GM18498 (cell line): ENCODE results near the gene PKNOX2.

Experiments used
- ATAC-seq: cut with Tn5 transposase; IDR thresholded peaks from one replicate; pipeline ENCODE4 v1.9.1; 2021; ENCODE audit warnings: mild to moderate bottlenecking, moderate library complexity; ENCODE audit not compliant: unreplicated experiment

The PKNOX2 gene

DNA sequence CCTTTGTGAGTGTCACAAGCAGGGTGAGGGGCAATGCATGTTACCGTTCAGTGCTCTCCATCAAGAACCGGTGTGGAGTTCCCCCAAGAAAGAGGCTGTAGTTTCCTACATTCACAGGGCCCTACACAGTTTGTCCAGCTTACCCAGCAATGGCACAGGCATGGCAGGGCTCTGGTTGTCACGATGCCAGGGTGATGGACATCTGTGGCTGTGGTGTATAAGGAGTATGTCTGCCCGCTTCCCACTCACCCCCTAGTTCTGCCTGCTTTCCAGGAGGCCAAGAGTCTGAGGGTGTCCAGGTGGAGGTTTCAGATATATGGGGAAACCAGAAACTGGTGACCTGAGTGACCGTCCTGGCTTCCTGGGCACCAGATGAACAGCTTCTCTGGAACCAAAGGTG lies 116.1 kb downstream of the PKNOX2 start:
- no peak for ATAC-seq

GRCh38 chr11:125281831-125282595 lies 117.5 kb downstream of the PKNOX2 start:
- ATAC-seq, result no peak

- ATAC-seq, result no peak
These were observed 118.0 kb downstream of the PKNOX2 start for GRCh38 chr11:125282596-125282914.

DNA sequence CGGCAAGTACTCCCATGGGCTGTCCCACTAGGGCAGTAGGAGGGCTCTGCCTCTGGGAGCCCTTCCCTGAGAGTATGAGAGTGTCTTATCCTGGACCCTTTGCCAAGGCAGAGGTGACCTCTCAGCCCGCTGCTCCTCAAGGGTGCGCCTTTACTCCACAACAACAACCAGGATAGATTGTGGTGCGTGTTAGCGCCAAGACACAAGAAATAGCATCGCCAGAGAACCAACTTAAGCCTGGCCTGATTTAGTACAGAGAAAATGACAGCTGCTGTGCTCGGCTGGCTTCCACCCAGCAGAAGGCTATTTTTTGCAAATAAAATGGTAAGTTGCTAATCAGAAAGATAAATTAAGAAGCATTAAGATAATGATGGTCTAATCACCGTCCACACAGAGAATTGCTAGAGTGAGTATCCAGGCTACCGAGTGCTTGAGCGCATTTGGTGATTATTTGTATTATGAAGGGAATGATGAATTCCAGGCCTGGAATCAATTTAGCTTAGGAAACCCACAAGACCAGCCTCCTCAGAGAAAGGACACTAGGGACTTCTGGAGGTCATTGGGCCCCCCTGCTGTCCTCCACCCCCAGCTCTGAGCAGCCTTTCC lies 119.8 kb downstream of the PKNOX2 start:
- ATAC-seq, result no peak

DNA sequence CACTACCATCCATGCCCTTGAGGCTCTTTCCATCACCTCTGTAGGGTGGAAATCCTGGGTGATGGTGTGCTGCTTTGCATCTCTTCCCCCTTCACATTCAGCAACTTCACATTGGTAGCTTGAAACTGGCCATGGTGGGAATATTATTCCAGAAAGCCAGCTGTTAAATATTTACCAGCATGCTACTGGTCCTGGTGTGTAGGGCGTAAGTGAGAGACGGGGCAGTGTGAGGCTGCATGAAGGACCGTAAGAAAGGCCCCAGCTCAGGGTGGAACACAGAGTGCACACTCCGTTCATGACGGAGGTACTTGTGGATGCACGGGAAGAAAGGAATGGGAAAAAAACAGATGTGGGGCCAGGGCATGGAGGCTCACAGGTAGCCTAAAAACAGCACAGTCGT lies 121.3 kb downstream of the PKNOX2 start:
- ATAC-seq, result no peak

GRCh38 chr11:125286486-125286885 lies 121.9 kb downstream of the PKNOX2 start:
- ATAC-seq, result no peak

GRCh38 chr11:125287491-125288210 lies 123.1 kb downstream of the PKNOX2 start:
- no peak for ATAC-seq

DNA sequence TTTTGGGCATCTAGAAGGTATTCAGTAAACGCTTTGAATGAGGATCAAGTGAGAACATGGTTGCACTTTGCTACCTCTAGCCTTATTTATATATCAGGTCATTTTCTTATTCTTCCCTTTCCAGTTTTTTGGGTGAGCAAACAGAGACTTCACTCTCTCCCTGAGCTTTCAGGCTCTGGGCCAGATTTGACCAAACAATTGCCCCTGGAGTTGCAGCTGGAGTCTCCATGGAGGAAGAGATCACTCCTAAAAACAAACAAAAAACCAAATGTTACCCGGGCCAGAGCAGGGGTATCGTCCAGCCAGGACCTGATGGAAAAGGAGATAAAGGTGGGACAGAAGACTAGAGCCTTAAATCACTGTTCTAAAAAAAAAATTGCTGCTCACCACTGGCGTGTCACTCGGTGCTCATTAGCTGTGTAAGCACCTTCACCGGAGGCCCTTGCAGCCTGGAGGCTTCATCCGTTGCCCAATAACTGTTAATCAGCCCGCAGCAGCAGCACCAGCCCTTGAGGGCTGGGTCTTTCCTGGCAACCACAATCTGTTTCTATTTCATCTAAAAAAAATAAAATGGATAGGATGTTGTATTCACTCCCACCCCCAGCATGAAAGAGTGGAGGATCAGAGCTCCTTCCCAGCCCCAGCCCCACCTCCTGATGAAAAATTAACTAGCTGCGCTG lies 125.0 kb downstream of the PKNOX2 start:
- ATAC-seq, result no peak

DNA sequence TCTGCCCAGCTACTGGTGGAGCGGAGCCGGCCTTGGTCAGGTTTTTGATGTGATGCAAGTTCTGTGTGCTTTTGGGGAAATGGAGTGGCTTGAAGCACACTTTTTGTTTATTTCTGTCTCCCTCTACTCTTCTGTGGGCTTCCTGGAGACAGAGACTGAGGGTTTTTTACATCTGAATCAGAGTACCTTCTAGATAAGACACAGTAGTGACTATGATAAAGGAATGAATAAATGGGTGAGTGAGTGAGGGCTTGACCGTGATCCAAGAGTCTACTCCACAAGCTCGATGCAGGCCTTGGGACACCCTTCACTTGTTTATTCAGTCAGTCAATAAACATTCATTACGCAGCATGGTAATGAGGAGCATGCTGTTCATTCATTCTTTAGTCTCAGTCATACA lies 125.7 kb downstream of the PKNOX2 start:
- ATAC-seq, result no peak

- ATAC-seq, result no peak
These were observed 127.5 kb downstream of the PKNOX2 start for GRCh38 chr11:125292100-125292499.

DNA sequence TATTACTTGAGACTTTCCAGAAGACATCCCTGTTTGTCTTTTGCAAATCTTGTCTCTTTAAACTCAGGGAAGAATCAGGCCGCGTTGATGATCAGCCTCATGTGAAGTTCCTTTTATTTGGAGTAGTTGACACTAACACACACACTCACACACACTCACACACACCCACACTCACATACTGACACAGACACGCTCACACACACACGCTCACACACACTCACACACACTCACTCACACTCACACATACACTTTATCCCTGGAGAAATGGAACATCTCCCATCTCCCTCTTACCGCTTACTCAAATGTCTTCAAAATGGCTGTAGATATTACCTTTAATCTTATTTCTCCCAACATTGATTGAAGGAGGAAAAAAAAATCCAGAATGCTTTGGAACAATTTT lies 129.0 kb downstream of the PKNOX2 start:
- no peak for ATAC-seq

- ATAC-seq, result no peak
These were observed 131.4 kb downstream of the PKNOX2 start for GRCh38 chr11:125295931-125296330.

DNA sequence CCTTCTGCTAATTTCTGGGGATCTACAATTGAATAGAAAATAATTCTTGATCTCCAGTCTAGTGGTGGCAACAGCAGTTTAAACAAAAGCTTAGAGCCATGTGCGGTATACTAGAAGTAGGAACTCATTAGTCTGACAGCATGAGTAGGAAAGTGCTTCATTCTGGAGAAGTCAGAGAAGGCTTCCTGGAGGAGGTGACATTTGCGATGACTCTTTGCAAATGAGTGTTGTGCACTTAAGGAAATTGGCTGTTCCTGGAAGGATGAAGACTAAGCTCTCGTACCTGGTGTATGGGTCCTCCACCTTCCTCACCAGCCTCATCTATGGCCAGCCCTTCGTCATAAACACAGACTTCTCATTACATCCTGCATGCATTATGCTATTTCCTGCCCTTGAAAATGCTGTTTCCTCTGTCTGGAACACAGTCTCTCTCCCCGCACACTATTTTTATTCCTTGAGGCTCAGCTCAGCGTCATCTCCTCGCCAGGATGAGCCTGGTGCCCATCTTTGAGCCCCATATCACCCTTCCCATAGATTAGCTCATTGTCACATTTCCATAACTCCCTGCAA lies 132.9 kb downstream of the PKNOX2 start:
- no peak for ATAC-seq

DNA sequence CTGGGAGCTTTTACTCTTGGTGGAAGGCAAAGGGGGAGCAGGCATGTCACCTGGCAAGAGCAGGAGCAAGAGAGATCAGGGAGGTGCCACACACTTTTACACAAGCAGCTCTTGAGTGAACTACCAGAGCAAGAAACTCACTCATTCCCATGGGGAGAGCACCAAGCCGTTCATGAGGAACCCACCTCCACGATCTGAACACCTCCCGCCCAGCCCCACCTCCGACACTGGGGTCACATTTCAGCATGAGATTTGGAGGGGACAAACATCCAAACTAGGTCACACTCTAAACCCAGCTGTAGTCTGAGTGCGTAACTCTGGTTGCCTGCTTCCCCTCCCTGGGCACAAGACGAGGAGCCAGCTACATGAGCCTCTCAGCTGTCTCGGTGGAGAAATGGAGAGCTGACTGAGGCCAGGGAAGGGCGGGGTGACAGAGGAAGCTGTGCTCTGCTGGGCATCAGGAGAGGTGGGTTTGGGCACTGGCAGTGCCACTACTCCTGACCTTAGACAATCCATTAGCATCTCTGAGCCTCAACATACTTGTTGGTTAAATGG lies 134.6 kb downstream of the PKNOX2 start:
- ATAC-seq, result no peak

DNA sequence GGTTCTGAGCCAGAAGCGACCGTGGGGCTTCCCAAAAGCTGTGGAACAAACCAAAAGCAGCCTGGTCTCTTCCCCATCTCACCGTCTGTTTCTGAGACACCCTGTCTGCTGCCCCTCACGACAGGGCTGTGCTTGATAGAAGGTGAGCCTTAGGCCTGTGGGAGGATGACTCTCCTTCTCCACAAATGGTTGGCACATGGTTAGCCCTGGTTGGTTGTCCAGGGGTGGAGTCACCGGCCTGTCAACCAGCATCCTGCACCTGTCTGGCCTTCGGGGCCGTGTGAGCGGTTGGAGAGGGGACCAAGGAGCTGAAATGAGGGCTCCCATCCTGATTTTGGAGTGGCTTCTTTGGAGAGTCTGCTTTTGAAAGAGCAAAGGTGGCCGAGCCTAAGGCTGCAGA lies 135.3 kb downstream of the PKNOX2 start:
- ATAC-seq, result no peak

DNA sequence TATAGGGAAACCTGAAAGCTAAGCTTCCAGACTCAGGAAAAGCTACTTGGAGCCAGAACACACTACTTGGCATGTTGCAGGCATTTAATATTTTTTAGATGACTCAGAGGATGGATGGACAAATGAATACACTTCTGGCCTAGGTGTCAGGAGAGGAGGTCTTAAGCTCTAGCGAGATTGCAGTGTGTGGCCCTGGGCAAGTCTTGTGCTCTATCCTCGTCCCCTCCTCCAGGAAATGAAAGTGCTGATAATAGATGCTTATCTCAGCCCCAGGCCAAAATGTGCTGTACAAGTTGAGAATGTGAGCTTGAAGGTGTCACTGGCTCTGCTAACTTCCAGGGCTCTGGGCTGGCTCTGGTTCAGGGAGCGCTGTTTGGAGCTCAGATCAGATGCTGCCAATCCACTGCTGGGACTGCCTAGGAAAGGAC lies 136.3 kb downstream of the PKNOX2 start:
- no peak for ATAC-seq

DNA sequence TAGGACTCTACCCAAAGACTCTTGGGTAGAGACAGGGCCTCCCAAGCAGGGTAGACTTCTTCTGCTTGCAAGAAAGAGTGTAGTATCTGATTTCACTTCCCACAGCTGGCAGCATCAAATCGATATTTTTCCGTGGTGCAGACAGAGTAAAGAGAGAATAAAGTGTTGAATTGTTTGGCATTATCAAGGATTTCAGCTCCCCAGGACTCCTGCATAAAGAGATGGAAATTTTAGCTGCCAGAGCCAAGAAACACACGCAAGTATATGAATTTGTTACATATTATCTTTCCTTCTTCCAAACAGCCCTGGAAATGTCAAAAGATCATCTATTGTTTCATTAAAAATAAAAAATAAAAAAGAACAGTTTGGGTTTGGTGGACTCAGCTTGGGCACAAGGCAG lies 136.8 kb downstream of the PKNOX2 start:
- ATAC-seq, result no peak

GRCh38 chr11:125303186-125303585 lies 138.6 kb downstream of the PKNOX2 start:
- no peak for ATAC-seq

DNA sequence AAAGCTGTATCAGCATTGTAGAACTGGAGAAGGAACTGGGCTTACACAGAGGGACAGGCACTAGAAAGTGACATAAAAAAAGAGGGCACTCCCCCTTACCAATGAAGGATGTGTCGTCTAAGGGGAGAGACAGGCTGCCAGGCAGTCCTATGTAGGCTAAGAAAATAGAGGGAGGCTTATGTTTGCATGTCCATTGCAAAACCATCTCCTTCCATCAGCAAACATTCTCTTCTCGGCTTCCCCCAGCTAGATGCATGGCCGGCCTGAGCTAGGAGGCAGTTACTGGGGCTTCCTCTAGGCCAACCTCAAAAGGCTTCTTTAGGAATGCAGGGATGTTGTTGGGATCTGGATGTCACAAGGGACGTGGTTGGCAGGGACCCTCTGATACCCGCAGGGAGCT lies 139.1 kb downstream of the PKNOX2 start:
- ATAC-seq, result no peak

DNA sequence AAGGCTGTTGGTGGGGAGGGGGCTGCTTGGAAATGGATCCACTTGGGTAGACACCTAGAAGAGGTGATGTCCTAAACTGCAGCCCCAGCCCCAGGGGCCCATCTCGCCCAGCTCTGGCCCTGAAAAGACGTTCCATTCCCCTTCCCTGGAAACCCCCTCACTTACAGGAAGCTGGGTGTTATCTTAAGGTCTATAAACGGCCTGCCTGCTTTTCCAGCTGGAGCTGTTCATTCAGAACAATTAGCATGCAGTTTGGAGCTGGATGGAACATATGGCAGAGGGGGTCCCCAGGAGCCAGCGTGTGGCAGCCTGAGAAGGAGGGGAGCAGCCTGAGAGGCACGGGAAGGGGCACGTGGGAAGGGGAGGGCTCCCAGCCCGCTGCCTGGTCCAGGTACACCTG lies 139.6 kb downstream of the PKNOX2 start:
- no peak for ATAC-seq

GRCh38 chr11:125304876-125305275 lies 140.3 kb downstream of the PKNOX2 start:
- no peak for ATAC-seq
